Right renal pelvis (tissue), 4 donors: Measurements from ENCODE around the gene MYBL2. TPM values are rescaled to one million over a fixed set of nuclear protein-coding genes. Genes with fewer than 3 reads are reported as not detected.

Experiments used
- DNase-seq, 4 donors: peaks; one replicate each; pipeline ENCODE4 v3.0.0-alpha.2; 2013; ENCODE audit warnings: low read depth in 4 of 4, low spot score in 3 of 4, missing footprints in 1 of 4
- polyA plus RNA-seq, 4 donors: library from polyadenylated mRNA; unstranded; fragments of 120-200 nt; gene quantifications; one replicate each; pipeline ENCODE4 v1.2.1, GENCODE V29; 2013; ENCODE audit not compliant: insufficient read length in 4 of 4

Gene MYBL2
- polyA plus RNA-seq, 4 donors: 22.3 to 26.3 (median 24.9) TPM

GRCh38 chr20:43721429-43722152 is 54.7 kb downstream of the MYBL2 start:
- no peak for DNase-seq

GRCh38 chr20:43722153-43722505 is 55.2 kb downstream of the MYBL2 start:
- DNase-seq: no peak

GRCh38 chr20:43723186-43723585 is 56.3 kb downstream of the MYBL2 start:
- DNase-seq: no peak

GRCh38 chr20:43723735-43724134 is 56.8 kb downstream of the MYBL2 start:
- no peak for DNase-seq

GRCh38 chr20:43724383-43724782 is 57.5 kb downstream of the MYBL2 start:
- DNase-seq: no peak

GRCh38 chr20:43725666-43726065 is 58.8 kb downstream of the MYBL2 start:
- no peak for DNase-seq

GRCh38 chr20:43726333-43726732 is 59.4 kb downstream of the MYBL2 start:
- no peak for DNase-seq

GRCh38 chr20:43726811-43727338 is 60.0 kb downstream of the MYBL2 start, which contains the start of gene GTSF1L:
GTSF1L (minus strand) TSS chr20:43727002; CDS start chr20:43726694, 308 bp downstream.
- no peak for DNase-seq

GRCh38 chr20:43727980-43728590 is 61.2 kb downstream of the MYBL2 start:
- DNase-seq: no peak

GRCh38 chr20:43728686-43729255 is 61.9 kb downstream of the MYBL2 start:
- no peak for DNase-seq

GRCh38 chr20:43731469-43731868 is 64.6 kb downstream of the MYBL2 start:
- no peak for DNase-seq

- no peak for DNase-seq
Observed at GRCh38 chr20:43731927-43732326, 65.0 kb downstream of the MYBL2 start.

GRCh38 chr20:43736588-43737158 is 69.8 kb downstream of the MYBL2 start:
- DNase-seq: no peak

- DNase-seq: no peak
Observed at GRCh38 chr20:43737925-43738324, 71.0 kb downstream of the MYBL2 start.

GRCh38 chr20:43739148-43739749 is 72.3 kb downstream of the MYBL2 start:
- no peak for DNase-seq

- no peak for DNase-seq
Observed at GRCh38 chr20:43740642-43741041, 73.7 kb downstream of the MYBL2 start.

- no peak for DNase-seq
Observed at GRCh38 chr20:43744151-43744611, 77.3 kb downstream of the MYBL2 start.

GRCh38 chr20:43744966-43745730 is 78.2 kb downstream of the MYBL2 start:
- no peak for DNase-seq

GRCh38 chr20:43746344-43747137 is 79.6 kb downstream of the MYBL2 start:
- no peak for DNase-seq
